HG02588 (cell line): ENCODE results near the gene GAMT.
"Not testable (repeated sequence)": the region's sequence is repeated elsewhere in the genome, so short reads cannot be mapped to it uniquely, and the experiment has no call there.

ENCODE experiments used
- ATAC-seq: cut with Tn5 transposase; IDR thresholded peaks from one replicate; pipeline ENCODE4 v1.9.1; 2021; ENCODE audit warnings: mild to moderate bottlenecking, moderate library complexity; ENCODE audit not compliant: unreplicated experiment

GAMT gene

DNA sequence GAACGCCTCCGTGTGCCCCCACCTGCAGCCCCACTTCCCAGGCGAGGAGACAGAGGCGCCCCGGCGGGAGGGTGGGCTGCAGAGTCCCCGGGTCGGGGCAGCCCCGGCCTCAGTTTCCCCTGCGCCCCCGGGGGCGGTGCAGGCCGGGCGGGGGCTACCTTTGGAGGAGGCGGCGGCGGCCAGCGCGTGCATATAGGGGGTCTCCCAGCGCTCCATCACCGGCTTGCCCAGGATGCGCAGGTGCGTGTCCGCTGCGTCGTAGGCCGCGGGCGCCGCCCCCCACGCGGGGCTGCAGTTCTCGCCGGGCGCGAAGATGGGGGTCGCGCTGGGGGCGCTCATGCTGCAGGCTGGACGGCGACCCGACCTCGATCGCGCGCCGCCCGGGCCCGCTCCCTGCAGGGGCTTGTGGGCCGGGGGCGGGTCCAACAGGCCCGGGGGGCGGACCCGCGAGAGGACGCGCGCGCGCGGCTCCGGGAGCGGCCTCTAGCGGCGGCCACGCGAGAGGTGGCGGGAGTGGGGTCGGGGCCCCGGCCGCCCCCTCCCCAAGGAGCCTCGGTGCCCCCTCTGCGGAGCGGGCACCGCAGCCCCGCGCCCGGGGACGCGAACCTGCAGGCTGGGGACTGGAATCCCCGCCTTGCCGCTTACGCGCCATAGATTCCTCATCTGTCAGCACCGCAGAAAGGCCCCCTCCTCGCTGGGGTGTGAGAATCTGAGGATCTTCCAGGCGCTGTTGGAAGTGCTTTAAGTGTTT lies at the start of gene GAMT:
TSS of gene GAMT (minus strand) at position 405 of the 751 bp plus-strand sequence. CDS start at position 339, 66 bp downstream.
- ATAC-seq, result no peak

DNA sequence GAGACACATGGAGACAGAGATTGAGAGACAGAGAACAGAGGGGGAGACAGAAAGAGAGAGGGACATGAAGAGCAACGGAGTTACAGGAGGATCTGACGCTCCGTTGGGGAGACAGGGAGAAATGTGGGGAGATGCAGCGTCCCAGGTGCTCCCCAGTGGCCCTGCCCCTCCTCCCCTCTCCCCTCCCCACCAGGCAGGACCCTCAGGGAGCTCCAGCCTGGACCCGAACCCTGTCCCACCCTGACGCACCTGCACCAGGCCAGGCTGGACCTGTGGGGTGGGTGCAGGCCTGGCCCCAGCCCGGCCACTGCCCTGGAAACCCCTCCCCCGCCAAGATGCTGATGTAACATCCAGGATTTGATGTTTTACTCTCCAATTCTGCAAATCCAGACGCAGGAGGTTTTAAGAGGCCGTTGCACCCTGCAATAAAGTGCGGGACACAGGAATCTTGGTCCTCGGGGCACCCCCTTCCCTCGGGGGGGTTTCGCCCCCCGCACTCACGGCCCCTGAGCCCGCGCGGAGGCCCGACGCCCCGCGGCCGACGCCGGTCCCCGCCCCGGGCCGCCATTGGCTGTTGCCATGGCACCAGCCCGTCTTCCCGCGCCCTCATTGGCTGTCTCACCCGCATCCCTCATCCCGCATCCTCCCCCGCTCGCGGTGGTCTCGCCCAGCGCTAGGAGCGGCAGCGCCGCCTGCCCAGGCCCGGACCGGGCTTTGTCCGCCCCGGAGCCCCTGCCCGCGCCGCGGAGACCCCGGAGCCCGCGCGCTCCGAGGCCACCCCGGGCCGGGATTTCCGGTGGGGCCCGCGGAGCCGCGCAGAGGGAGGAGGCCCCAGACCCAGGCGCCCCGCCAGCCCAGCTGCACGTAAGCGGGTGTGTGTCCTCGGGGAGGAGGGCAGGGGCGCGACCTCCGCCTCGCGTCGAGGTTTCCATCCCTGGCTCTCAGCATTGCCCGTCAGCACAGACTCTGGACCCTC lies 48.4 kb upstream of the GAMT start, which contains the start of gene APC2:
TSS of gene APC2 (plus strand) at position 655 of the 976 bp plus-strand sequence. CDS start 2,881 bp downstream, outside the sequence.
- no peak for ATAC-seq

DNA sequence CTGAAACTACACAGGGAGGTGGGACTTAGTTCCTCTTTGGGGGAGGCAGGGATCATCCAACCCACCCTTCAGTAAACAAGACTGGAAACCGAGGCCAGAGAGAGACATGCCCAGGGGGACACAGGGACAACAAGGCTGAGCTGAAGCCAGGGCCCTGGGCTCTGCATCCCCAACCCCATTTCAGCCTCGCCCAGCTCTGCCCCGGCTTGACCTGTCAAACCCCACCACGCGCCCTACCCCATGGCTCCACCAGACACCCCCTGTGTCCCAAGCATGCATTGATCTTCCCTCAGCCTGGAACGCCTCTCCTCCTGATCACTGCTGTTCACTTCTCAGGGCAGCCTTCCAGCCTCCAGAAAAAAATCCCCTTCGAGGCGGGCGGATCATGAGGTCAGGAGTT lies 46.6 kb upstream of the GAMT start:
- no peak for ATAC-seq

DNA sequence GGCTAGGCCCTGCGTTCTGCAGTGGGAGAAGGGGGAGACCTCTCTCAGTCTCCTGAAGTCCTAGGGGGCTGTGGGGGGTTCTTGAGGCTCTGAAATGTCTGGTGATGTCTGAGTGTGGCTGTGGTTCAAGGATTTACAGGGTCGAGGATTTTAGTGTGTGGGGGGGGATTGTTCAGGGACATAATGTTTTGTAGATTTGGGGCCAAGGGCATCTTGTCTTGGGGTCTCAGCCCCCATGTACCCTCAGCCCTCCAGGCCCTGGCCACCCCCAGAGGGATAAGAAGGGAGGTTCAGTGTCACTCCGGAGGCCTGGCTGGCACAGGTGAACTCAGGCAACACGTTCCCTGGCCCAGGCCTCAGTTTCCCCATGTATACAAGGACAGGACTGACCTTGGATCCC lies 46.2 kb upstream of the GAMT start:
- ATAC-seq, result no peak

DNA sequence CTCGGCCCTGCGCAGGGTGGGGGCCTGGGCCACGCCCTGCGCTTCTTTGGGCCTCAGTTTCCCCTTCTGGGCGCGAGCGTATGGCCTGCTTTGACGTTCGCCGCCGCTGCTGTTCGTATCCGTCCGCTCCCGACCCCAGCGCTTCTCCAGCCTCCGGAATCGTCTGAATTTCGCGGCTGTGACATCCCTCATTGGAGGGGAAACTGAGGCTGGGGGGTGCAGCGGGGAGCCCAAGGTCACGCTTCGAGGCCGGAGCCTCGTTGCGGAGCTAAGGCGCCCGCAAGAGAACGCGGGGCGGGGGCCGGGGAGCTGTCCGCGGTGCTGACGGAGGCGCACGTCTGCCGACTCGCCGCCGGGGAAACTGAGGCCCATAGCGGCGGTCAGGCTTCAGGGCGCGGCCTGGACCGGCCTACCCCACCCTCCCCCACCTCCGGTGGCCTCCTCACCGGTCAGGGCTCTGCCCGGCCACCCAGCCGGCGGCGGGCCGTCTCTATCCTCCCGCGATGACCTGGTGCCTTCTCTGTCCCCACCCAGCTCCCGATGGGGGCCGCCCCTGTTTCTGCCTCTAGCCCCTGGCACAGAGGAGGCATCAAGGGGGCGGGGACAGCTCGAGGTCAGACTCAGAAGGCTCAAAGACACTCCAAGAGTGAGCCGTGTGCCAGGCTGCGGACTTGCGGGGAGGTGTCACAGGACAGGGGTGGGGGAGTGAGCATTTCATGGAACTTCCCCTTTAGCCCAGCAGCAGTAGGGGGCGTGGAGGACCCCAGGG lies 45.6 kb upstream of the GAMT start:
- ATAC-seq, result no peak

DNA sequence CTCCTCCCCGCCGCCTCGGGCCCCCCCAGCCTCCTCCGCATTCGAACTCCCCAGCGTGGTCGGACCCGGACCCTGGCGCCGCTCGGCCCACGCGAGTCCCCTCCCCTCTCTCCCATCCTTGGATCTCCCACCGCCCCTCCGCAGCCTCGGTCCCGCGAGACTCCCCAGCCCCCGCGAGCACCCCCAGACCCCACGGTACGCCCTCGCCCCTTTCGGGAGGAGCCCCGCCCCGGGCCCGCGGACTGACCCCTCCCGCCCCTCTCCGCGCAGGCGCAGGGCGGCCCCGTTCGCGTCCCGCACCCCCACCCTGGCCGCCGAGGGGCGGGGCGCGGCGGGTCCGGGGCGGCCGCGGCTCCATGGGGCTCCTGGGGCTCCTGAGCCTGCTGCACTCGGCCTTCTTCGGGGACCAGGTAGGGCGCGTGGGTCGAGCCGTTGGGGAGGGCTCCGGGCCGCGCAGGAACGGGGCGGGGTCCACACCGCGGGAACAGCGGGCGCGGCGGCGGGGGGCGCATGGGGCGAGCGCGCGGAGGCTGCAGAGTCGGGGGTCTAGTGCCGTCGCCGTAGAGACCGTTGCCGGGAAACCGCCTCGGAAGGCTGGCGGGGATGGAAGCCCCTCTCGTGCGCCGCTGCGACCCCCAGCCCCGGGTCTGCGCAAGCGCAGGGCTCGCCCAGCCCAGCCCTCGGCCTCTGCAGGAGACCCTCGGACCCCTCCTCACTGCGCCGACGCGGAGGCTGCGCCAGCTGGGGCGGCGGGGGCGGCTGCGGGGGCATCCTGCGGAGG lies 44.8 kb upstream of the GAMT start:
- ATAC-seq, result no peak

DNA sequence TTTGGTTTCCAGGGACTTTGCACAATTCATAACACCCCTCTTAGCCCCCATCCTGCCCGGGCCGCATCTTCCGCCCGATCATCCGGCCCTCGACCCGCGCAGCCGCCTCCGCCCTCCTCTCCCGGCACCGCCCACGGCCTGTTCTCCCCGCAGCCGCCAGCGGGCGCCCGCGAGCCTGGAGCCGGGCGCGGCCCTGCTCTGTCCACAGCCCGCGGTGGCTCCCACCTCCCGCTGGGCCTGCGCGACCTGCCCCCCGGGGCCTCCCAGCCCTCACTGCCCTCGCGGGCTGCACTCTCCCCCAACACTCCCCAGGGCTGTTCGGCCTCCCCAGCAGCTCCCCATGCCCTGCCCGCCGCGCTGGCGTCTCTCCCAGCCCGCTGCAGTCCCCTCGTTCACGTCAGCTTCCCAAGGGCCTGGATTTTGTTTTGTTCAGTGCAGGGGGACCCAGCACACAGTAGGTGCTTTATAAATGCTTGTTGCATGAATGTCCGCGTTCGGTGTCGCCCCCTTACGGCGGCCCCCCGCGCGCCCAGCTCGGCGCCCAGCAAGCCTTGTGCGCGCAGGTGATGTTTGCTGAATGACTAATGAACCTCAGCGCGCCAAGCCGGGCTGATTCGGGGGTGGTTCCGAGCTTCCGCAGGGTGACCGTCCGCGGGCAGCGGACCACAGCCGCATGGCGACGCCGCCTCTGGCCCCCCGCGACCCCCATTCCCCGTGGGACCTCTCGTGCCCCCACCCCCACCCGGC lies 44.0 kb upstream of the GAMT start:
- no peak for ATAC-seq

DNA sequence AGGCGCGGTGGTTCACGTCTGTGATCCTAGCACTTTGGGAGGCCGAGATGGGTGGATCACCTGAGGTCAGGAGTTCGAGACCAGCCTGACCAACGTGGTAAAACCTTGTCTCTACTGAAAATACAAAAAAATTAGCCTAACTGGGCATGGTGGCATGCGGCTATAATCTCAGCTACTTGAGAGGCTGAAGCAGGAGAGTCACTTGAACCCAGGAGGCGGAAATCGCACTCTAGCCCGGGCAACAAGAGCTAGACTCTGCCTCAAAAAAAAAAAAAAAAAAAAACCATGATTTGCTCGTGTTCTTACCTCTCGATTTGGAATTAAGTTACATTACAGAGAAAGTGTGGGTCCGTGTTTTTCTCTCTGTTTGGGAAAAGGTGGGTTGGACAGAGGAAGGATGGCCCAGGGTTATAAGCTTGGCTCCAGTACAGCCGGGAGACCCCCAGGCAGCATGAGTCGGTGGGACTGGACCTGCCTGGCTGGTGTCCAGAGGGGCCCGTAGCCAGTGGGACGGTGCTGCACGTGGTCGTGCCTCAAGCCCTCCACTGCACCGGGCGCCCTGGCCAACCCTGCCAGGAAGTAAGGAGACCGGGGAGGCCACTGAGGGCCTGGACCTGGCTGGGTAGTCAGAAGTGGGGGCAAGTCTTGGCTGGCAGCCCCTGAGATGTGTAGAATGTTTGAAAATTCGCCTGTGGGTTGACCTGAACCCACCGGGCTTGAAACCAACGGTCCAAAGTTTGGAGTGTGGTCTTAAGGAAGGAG lies 40.5 kb upstream of the GAMT start:
- no peak for ATAC-seq

DNA sequence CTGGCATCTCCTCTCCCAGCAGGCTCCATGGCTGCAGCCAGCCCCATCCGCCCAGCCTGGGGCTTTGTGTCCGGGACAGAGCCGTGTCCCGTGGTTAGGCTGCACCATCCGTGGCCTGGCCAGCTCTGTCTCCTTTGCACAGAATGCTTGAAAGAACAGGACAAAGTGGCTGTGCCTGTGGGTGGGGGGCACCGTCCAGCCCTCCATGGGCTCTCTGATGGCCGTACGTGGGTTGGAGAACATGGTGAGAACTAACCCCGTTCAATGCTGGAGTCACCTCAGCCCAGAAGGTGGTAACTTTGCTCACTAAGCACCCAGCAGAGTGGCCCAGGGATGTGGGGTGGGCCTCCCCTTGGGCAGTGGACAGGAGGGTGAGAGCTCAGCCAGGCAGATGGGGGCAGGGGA lies 39.7 kb upstream of the GAMT start:
- no peak for ATAC-seq

DNA sequence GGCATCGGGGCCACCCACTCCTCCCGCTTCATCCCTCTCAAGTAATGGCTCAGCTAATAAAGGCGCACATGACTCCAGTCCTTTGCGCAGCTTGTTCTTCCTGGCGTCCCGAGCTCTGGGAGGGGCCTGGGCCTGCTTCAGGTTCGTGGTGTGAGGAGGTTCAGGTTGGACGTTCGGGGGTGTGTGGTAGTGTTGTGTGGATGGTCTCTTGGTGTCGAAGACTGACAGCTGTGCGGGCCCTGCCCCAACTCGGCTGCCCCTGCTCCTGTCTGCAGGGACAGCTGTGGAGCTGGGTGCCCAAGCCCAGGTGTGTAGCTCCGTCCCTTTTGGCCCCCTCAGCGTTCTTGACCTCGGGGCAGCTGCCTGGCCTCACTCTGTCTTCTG lies 39.1 kb upstream of the GAMT start:
- no peak for ATAC-seq

DNA sequence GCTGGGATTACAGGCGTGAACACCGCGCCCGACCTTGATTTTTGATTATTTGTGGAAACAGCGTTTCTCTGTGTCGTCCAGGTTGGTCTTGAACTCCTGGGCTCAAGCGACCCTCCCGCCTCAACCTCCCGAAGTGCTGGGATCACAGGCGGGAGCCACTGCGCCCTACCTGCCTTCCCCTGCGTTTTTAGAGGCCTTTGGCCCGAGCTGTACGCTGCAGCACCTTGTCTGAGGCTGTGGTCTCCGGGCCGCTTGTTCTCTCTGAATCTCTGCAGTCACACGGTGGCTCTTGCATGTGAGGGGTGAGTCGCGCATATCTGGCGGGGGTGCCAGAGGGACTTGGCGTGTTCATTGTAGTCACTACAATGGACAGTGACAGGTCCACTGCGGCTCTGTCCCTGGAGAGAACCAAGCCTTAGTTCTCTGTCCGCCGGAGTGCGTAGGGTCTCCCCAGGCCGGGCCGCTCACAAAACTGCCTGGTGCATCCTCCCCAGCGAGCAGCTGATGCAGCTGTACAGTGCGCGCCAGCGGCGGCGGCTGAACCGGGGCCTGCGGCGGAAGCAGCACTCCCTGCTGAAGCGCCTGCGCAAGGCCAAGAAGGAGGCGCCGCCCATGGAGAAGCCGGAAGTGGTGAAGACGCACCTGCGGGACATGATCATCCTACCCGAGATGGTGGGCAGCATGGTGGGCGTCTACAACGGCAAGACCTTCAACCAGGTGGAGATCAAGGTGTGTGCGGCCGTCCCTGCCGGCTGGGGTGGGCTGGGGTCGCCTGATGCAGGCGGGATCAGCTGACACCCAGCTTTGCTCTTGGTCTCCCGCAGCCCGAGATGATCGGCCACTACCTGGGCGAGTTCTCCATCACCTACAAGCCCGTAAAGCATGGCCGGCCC lies 38.4 kb upstream of the GAMT start:
- ATAC-seq, result not testable (repeated sequence)

DNA sequence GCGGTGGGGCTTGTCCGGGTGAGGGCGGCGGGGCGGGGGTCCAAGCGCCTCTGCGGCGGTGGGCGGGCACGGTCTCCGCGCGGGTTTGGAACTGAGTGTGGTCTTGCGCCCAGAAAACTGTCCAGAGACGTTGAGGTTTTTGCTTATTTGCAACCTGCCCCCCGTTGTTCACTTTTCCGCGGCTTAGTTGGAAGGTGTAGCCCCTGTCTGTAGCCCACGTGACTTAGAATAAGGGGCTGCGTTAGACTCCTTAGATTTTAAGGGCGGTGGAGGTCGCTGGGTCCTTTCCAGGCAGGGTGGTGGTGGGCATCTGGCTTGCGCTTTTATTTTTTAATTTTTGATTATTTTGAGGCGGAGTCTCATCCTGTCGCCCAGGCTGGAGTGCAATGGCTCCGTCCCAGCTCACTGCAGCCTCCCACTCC lies 37.6 kb upstream of the GAMT start:
- ATAC-seq, result no peak

DNA sequence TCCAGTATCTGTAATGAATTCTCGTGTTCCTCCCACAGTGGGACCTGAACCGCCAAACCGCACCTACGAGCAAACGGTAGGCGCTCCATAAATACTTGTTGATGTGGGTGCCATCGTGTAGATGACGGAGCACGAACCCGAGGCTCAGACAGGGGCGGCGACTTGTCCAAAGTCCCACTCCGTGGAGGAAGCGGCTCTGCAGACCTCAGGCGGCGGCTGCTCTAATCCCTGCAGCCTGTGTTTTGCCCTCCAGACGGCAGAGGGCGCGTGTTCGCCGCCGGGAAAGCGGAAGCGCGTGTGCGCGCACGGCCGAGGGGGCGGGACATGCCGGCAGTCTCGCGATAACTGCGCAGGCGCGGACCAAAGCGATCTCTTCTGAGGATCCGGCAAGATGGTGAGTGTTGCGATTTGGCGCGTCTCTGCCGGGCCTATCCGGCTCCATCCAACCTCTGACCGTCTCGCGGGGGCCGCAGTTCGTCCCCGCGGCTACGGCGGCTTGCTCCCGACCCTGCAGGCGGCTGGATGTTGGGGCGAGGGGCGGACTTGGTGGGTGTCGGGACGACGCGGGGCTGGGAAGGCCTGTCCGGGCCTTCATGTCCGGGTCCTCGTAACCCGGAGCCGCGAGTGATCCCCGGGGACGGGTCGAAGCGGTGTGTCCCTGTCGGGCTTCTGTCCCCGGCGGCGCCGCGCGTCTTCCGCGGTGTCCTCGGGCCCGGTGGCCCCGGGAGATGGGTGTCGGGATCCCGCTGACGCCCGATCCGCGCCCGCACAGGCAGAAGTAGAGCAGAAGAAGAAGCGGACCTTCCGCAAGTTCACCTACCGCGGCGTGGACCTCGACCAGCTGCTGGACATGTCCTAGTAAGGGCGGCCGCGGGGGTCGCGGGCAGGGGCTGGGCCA lies 36.9 kb upstream of the GAMT start, which contains the start of gene RPS15:
TSS of gene RPS15 (plus strand) at position 362 of the 898 bp plus-strand sequence. CDS start at position 392, 30 bp downstream.
- ATAC-seq, result peak; percentile 82

DNA sequence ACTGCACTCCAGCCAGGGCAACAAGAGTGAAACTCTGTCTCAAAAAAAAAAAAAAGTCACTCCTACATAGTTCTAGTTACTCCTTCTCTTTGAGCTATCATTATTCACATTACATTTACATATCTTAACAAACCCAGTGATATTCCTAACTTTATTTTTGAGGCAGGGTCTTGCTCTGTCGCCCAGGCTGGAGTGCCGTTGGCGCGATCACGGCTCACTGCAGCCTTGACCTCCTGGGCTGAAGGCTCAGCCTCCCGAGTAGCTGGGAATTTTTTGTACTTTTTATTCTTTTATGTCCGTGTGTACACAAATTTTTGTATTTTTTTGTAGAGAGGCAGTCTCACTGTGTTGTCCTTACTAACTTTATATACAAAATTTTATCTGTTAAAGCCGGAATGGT lies 36.3 kb upstream of the GAMT start:
- ATAC-seq, result no peak

DNA sequence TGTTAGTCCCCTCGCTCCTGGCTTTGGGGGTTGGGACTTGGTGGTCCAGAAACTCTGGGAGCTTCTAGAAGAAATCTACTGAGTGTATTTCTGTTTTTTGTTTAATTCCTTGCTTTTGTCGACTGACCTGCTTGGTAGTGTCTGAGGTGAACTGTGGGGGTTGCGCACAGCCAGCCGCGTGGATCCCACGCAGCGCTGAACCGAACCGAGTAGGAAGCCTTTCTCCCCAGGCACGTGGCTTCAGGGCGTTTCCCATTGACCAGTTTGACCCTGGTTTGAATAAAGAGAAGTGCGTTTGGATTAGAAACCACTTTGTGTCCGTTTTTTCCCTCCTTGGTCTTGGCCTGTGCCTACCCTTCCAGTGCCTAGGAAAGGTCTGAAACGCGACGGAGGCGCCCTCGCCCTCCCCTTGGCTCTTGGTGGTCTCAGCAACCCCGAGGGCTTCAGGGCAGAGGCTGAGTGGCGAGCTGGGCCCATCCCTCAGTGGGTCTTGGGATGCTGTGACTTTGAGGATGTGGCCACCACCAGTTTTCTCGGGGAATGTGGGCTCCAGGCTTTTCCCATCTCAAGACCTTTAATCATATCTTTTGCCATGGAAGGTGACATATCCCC lies 34.1 kb upstream of the GAMT start:
- no peak for ATAC-seq

DNA sequence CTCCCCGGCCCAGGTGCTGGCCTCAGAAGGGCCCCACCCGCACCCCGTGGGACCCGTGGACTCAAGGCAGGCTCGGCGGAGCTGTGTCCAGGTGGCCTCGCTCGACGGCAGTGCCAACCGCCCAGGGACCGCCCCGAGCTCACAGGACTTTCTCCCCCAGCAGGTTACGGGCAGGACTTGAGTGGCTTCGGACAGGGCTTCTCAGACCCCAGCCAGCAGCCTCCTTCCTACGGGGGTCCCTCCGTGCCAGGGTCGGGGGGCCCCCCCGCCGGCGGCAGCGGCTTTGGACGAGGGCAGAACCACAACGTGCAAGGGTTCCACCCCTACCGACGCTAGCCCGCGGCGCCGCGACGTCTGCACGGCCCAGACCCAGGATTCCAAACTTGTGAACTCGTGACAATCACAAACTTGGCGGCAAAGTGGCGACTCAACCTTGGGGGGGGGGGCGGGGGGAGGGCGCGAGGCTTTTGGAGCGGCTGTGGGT lies 33.3 kb upstream of the GAMT start:
- ATAC-seq, result no peak
